Ectodermal cell (in vitro differentiated cells): ENCODE results near the gene BTBD9.

ENCODE experiments used
- H3K27ac ChIP-seq: 2 replicates; pipeline ENCODE4 v1.7.0; 2013; ENCODE audit warnings: mild to moderate bottlenecking, low read depth, low read length; ENCODE audit not compliant: insufficient read depth, poor library complexity, severe bottlenecking
- H3K27me3 ChIP-seq: 2 replicates; pipeline ENCODE4 v1.7.0; 2013; ENCODE audit warnings: mild to moderate bottlenecking, low read length; ENCODE audit not compliant: insufficient read depth, control insufficient read depth, poor library complexity, severe bottlenecking
- H3K36me3 ChIP-seq: one replicate; pipeline ENCODE4 v1.7.0; 2013; ENCODE audit warnings: low read length; ENCODE audit not compliant: control insufficient read depth, insufficient read depth
- H3K4me1 ChIP-seq: one replicate; pipeline ENCODE4 v1.7.0; 2013; ENCODE audit warnings: low read length; ENCODE audit not compliant: control insufficient read depth, insufficient read depth
- H3K4me3 ChIP-seq: 2 replicates; pipeline ENCODE4 v1.7.0; 2013; ENCODE audit warnings: low read depth, low read length, control low read depth; ENCODE audit not compliant: insufficient read depth
- H3K9me3 ChIP-seq: 2 replicates; pipeline ENCODE4 v1.7.0; 2013; ENCODE audit warnings: mild to moderate bottlenecking, low read length, moderate library complexity; ENCODE audit not compliant: control insufficient read depth
- WGBS, 2 experiments: methylation state at CpG; one replicate each; pipeline ENCODE4 v1.1.7; 2013; ENCODE audit warnings: missing lambda C conversion rate in 2 of 2; 5-methylcytosine and 5-hydroxymethylcytosine counted together

Gene BTBD9

DNA sequence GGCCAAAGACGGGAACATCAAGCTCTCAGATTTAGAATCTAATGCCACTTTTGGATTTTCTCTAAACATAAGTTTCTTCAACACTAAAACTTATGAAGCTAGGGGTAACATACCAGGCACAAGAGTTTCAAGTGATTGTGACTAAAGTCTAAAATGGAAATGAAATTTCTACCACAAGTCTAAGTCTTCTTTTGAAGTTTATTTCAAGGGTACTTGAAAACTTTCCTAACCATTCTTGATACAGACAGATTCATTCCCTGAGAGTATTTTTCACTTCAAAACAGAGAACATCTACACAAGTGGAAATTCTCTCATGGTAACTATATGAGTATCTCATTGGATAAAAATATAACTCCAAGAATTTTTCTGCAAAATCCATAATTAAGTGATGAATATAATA, 56.2 kb downstream of the BTBD9 start:
- Histone ChIP-seq H3K27ac (no peak overlapping the region), H3K36me3 (no peaks in the 10 kb centered on the region), H3K27me3 (no peaks in the 10 kb centered on the region), H3K4me1 (no peaks in the 10 kb centered on the region), H3K4me3 (no peak overlapping the region), H3K9me3 (no peaks in the 10 kb centered on the region)
- WGBS, 2 experiments = 91 to 95% methylated on average over 1 of the region's 1 CpG

DNA sequence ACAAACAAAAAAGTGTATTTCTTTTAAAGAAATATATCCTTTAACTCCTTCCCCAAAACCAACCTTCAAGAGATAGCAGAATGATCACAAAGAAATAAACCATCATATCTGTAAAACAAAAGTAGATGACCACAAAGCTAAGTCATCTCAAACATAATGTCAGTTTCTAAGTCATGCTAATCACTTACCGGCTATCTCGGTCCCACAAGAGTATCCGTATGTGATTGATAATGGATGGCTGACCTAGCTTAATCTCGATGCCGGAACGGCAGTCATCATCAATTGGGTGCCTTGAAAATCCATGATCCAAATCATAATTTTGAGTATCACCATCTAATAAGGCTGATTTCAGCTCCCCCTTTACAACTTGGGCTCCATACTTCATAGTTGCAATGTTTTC, 59.7 kb downstream of the BTBD9 start:
- WGBS, 2 experiments = 94 to 99% methylated on average over 6 of the region's 6 CpGs
- no peaks in the 10 kb centered on the region for H3K36me3 ChIP-seq
- no peaks in the 10 kb centered on the region for H3K4me1 ChIP-seq
- no peak overlapping the region for H3K27ac ChIP-seq
- H3K27me3 ChIP-seq = no peaks in the 10 kb centered on the region
- no peaks in the 10 kb centered on the region for H3K9me3 ChIP-seq
- H3K4me3 ChIP-seq = no peak overlapping the region

GRCh38 chr6:38579010-38579628, 60.6 kb downstream of the BTBD9 start:
- no peaks in the 10 kb centered on the region for H3K27me3 ChIP-seq
- H3K9me3 ChIP-seq = no peaks in the 10 kb centered on the region
- no peaks in the 10 kb centered on the region for H3K4me1 ChIP-seq
- no peak overlapping the region for H3K4me3 ChIP-seq
- no peaks in the 10 kb centered on the region for H3K36me3 ChIP-seq
- H3K27ac ChIP-seq = no peak overlapping the region

GRCh38 chr6:38578075-38578474, 61.7 kb downstream of the BTBD9 start:
- WGBS, 2 experiments = 82 to 88% methylated on average over 6 of the region's 6 CpGs
- no peaks in the 10 kb centered on the region for H3K27me3 ChIP-seq
- no peaks in the 10 kb centered on the region for H3K9me3 ChIP-seq
- no peak overlapping the region for H3K4me3 ChIP-seq
- no peak overlapping the region for H3K27ac ChIP-seq
- H3K36me3 ChIP-seq = no peaks in the 10 kb centered on the region
- no peaks in the 10 kb centered on the region for H3K4me1 ChIP-seq

GRCh38 chr6:38577492-38577891, 62.2 kb downstream of the BTBD9 start:
- H3K4me3 ChIP-seq = no peak overlapping the region
- H3K27me3 ChIP-seq = no peaks in the 10 kb centered on the region
- H3K9me3 ChIP-seq = no peaks in the 10 kb centered on the region
- no peaks in the 10 kb centered on the region for H3K36me3 ChIP-seq
- 93 to 94% methylated on average over 2 of the region's 2 CpGs for WGBS, 2 experiments
- no peaks in the 10 kb centered on the region for H3K4me1 ChIP-seq
- H3K27ac ChIP-seq = no peak overlapping the region

DNA sequence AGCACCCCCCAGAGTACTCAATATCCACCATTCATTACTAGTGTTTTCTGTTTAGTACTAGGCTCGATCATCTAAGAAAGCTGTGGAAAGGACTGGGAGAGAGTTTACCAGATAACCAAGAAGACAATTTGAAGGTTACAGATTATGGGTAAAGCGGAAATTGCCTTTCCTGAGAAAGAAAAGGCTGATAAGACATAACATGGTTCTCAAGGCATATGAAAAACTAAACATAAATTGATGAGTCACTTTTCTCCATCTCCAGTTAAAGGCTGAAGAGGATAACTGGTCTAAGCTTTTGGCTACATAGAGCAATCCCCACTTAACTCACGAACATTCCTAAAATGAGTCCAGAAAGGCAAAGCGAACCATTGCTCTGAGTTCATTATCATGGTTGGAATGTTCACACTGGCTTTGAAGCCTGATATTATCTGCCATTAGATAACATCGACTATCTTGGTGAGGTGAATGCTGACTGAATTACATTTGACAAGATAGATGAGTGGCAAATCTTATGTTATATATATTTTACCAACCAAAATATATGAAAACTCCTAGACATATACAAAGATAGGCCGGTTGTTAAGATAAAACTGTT, 65.8 kb downstream of the BTBD9 start:
- Histone ChIP-seq H3K27ac (no peak overlapping the region), H3K4me3 (no peak overlapping the region), H3K9me3 (no peaks in the 10 kb centered on the region), H3K36me3 (no peaks in the 10 kb centered on the region), H3K27me3 (no peaks in the 10 kb centered on the region), H3K4me1 (no peaks in the 10 kb centered on the region)
- WGBS, 2 experiments = 96 to 98% methylated on average over 6 of the region's 6 CpGs

DNA sequence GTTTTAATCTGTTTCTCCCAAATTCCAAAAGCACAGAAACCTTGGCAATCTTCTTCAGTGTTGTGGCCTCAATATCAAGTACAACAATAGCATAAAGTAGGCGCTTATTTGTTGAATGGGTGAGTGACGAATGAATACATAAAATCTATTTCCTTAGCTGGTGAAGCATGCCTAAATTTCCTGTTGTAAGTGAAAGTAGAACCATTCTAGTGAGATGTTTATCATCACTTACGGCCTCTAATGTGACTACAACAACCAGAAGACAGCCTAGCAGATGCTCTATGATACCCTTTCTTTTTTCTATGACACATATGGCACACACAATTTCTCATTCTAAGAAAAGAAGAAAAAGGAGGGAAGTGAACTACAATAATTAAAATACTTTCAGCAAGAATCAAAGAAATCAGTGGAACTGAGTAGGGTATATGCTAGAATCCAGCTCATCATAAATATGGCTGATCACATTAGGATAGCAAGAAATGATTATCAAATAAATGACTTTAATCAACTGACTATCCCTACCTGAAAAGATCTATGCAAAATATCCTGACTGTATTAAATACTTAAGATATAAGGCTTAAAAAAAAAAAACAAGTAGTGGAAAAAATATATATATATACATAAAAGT, 67.4 kb downstream of the BTBD9 start:
- H3K27me3 ChIP-seq = no peaks in the 10 kb centered on the region
- H3K9me3 ChIP-seq = no peaks in the 10 kb centered on the region
- WGBS, 2 experiments = 89 to 95% methylated on average over 3 of the region's 3 CpGs
- H3K36me3 ChIP-seq = no peaks in the 10 kb centered on the region
- no peak overlapping the region for H3K4me3 ChIP-seq
- H3K27ac ChIP-seq = no peak overlapping the region
- H3K4me1 ChIP-seq = no peaks in the 10 kb centered on the region

- H3K27me3 ChIP-seq = no peaks in the 10 kb centered on the region
- H3K27ac ChIP-seq = no peak overlapping the region
- WGBS, 2 experiments = 84 to 90% methylated on average over 1 of the region's 1 CpG
- H3K9me3 ChIP-seq = no peaks in the 10 kb centered on the region
- H3K4me1 ChIP-seq = no peaks in the 10 kb centered on the region
- H3K36me3 ChIP-seq = no peaks in the 10 kb centered on the region
- no peak overlapping the region for H3K4me3 ChIP-seq
Observed at GRCh38 chr6:38571721-38572120, 68.0 kb downstream of the BTBD9 start.

- no peaks in the 10 kb centered on the region for H3K36me3 ChIP-seq
- H3K27me3 ChIP-seq = no peaks in the 10 kb centered on the region
- 75 to 89% methylated on average over 2 of the region's 2 CpGs for WGBS, 2 experiments
- no peak overlapping the region for H3K4me3 ChIP-seq
- H3K9me3 ChIP-seq = no peaks in the 10 kb centered on the region
- no peak overlapping the region for H3K27ac ChIP-seq
- no peaks in the 10 kb centered on the region for H3K4me1 ChIP-seq
Observed at GRCh38 chr6:38570750-38571149, 69.0 kb downstream of the BTBD9 start.

- H3K4me1 ChIP-seq = no peaks in the 10 kb centered on the region
- WGBS, 2 experiments = 73 to 80% methylated on average over 4 to 5 of the region's 5 CpGs
Observed at GRCh38 chr6:38567436-38567835, 72.3 kb downstream of the BTBD9 start.

More at GRCh38 chr6:38567436-38567835, 72.3 kb downstream of the BTBD9 start:
- no peaks in the 10 kb centered on the region for H3K36me3 ChIP-seq
- H3K27ac ChIP-seq = no peak overlapping the region
- H3K9me3 ChIP-seq = no peaks in the 10 kb centered on the region
- H3K27me3 ChIP-seq = no peaks in the 10 kb centered on the region
- no peak overlapping the region for H3K4me3 ChIP-seq
